IMR-90 (cell line): ENCODE data around the gene MAP7D1.
A peak's percentile ranks its signal among the peaks of the same experiment; 100 is the strongest.

ENCODE experiments used
- BHLHE40 ChIP-seq: fragments of 150-350 bp; IDR thresholded peaks from 2 replicates; pipeline ENCODE4 v1.6.1; 2016; ENCODE audit warnings: mild to moderate bottlenecking, low read depth, low read length
- CEBPB ChIP-seq: IDR thresholded peaks from 2 replicates; pipeline ENCODE4 v1.6.1; 2012; ENCODE audit warnings: low read depth, low read length, improper control_type of control experiment
- CHD1 ChIP-seq: IDR thresholded peaks from 2 replicates; pipeline ENCODE4 v1.6.1; 2012; ENCODE audit warnings: low read depth, low read length, improper control_type of control experiment
- FOS ChIP-seq: fragments of 150-350 bp; IDR thresholded peaks from 2 replicates; pipeline ENCODE4 v1.6.1; 2016; ENCODE audit warnings: low read depth, low read length
- MAZ ChIP-seq: IDR thresholded peaks from 2 replicates; pipeline ENCODE4 v1.6.1; 2012; ENCODE audit warnings: low read depth, mild to moderate bottlenecking, low read length, improper control_type of control experiment, moderate library complexity, borderline replicate concordance
- MXI1 ChIP-seq: IDR thresholded peaks from 2 replicates; pipeline ENCODE4 v1.6.1; 2012; ENCODE audit warnings: low read depth, mild to moderate bottlenecking, low read length, moderate library complexity, borderline replicate concordance
- POLR2A ChIP-seq: IDR thresholded peaks from 2 replicates; pipeline ENCODE4 v1.6.1; 2012; ENCODE audit warnings: mild to moderate bottlenecking, low read depth, low read length
- RAD21 ChIP-seq: IDR thresholded peaks from 2 replicates; pipeline ENCODE4 v1.6.1; 2012; ENCODE audit warnings: low read length, improper control_type of control experiment
- RCOR1 ChIP-seq: IDR thresholded peaks from 2 replicates; pipeline ENCODE4 v1.6.1; 2012; ENCODE audit warnings: mild to moderate bottlenecking, low read length, improper control_type of control experiment; ENCODE audit not compliant: insufficient replicate concordance
- RFX5 ChIP-seq: IDR thresholded peaks from 2 replicates; pipeline ENCODE4 v1.8.0; 2012; ENCODE audit warnings: low read depth, mild to moderate bottlenecking, low read length, moderate library complexity
- SMC3 ChIP-seq: fragments of 150-350 bp; IDR thresholded peaks from 2 replicates; pipeline ENCODE4 v1.6.1; 2016; ENCODE audit warnings: low read depth, mild to moderate bottlenecking, antibody characterized with exemption, low read length, moderate library complexity
- TF ChIP-seq, protein P1 (sequence below): conservative IDR thresholded peaks from 2 replicates; pipeline ENCODE4 v1.5.1; 2012; ENCODE audit warnings: mild to moderate bottlenecking, low read depth, low read length, improper control_type of control experiment
- TF ChIP-seq, protein P2 (sequence below): fragments of 150-350 bp; IDR thresholded peaks from 2 replicates; pipeline ENCODE4 v1.6.1; 2016; ENCODE audit warnings: low read depth, mild to moderate bottlenecking, low read length, moderate library complexity, borderline replicate concordance

DNA sequence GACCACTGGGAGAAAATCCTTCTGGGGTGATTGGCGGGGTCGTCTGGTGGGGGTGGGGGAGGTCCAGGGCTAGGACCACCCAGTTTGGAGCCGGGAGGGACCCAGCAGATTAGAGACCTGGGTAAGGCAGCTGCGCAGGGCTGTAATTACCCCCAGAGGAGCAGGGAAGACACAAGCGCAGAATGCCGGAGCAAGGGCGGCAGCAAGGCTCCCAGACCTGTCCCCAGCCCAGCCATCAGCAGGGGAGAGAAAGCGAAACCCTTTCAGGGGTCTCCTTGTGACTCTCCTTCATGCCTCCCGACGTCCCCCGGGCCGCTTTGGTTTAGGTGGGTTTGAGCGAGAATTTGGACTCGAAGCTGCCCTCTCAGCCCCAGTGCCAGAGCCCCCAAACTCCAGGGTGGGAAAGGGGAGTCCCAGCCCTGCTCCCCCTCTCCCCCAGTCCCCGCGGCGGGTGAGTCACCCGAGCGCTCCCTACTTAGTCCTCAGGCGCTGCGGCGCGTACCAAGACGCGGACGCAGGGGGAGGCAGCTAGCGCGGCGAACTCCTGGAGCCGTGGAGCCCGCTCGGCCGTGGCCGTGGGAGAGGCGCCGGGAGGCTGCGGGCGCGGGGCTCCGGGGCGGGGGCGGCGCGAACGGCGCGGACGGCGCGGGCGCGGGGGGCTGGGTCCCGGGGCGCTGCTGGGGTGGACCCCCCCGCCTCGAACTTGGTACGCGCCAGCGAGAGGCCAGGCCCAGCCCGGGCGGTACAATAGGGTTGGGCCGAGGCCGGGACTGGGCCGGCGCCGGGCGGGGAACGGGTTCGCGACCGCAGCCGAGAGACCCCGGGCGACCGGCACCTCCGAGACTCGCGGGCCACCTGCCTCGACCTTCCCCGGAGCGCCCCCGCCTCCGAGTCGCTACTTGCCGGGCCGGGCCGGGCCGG is at the start of gene MAP7D1:
- TF ChIP-seq, protein P1, sequence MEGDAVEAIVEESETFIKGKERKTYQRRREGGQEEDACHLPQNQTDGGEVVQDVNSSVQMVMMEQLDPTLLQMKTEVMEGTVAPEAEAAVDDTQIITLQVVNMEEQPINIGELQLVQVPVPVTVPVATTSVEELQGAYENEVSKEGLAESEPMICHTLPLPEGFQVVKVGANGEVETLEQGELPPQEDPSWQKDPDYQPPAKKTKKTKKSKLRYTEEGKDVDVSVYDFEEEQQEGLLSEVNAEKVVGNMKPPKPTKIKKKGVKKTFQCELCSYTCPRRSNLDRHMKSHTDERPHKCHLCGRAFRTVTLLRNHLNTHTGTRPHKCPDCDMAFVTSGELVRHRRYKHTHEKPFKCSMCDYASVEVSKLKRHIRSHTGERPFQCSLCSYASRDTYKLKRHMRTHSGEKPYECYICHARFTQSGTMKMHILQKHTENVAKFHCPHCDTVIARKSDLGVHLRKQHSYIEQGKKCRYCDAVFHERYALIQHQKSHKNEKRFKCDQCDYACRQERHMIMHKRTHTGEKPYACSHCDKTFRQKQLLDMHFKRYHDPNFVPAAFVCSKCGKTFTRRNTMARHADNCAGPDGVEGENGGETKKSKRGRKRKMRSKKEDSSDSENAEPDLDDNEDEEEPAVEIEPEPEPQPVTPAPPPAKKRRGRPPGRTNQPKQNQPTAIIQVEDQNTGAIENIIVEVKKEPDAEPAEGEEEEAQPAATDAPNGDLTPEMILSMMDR, result no peak
- TF ChIP-seq CEBPB (no peak), POLR2A (peak; percentile 90), RAD21 (no peak), RCOR1 (no peak), FOS (peak; percentile 73), RFX5 (no peak), MXI1 (no peak), CHD1 (peak; percentile 49; the same call in 1 of the 2 replicates), SMC3 (no peak), MAZ (peak; percentile 72; the same call in 1 of the 2 replicates), BHLHE40 (peak; percentile 91)
- TF ChIP-seq, protein P2, sequence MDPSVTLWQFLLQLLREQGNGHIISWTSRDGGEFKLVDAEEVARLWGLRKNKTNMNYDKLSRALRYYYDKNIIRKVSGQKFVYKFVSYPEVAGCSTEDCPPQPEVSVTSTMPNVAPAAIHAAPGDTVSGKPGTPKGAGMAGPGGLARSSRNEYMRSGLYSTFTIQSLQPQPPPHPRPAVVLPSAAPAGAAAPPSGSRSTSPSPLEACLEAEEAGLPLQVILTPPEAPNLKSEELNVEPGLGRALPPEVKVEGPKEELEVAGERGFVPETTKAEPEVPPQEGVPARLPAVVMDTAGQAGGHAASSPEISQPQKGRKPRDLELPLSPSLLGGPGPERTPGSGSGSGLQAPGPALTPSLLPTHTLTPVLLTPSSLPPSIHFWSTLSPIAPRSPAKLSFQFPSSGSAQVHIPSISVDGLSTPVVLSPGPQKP, result no peak
